ENCODE results near the gene CDH7.

The CDH7 gene

GRCh38 chr18:65750389-65751154 is at the start of gene CDH7:
TSS of gene CDH7 (plus strand) at chr18:65751012. CDS start at chr18:65762843, 11,831 bp downstream.
- no peak for DNase-seq
- Mint-ChIP-seq H3K36me3 (no peaks in the 10 kb centered on the region), H3K4me3 (no peak within 1 kb of the TSS), H3K27ac (no peak within 1 kb of the TSS), H3K4me1 (no peaks in the 10 kb centered on the region), H3K9me3 (no peaks in the 10 kb centered on the region), H3K27me3 (peaks cover 17 to 24% of the 10 kb centered on the region in 2 donors)
- no peak for ATAC-seq (replicated peaks)

GRCh38 chr18:65704046-65704445 is 46.8 kb upstream of the CDH7 start:
- Mint-ChIP-seq H3K27ac (no peak overlapping the region), H3K27me3 (no peaks in the 10 kb centered on the region), H3K4me3 (no peak overlapping the region), H3K4me1 (no peaks in the 10 kb centered on the region), H3K36me3 (no peaks in the 10 kb centered on the region), H3K9me3 (peaks cover 0 to 5% of the 10 kb centered on the region in 2 donors)
- ATAC-seq (replicated peaks) (no peak), DNase-seq (no peak)

GRCh38 chr18:65706646-65707045 is 44.2 kb upstream of the CDH7 start:
- no peak overlapping the region for H3K27ac Mint-ChIP-seq
- ATAC-seq (replicated peaks) (no peak), DNase-seq (no peak)
- H3K4me3 Mint-ChIP-seq = no peak overlapping the region
- no peaks in the 10 kb centered on the region for H3K27me3 Mint-ChIP-seq
- peaks cover 3 to 5% of the 10 kb centered on the region in 2 donors for H3K9me3 Mint-ChIP-seq
- no peaks in the 10 kb centered on the region for H3K36me3 Mint-ChIP-seq
- no peaks in the 10 kb centered on the region for H3K4me1 Mint-ChIP-seq

GRCh38 chr18:65711493-65711892 is 39.3 kb upstream of the CDH7 start:
- ATAC-seq (replicated peaks) (no peak), DNase-seq (no peak)
- Mint-ChIP-seq H3K4me3 (no peak overlapping the region), H3K4me1 (no peaks in the 10 kb centered on the region), H3K27me3 (no peaks in the 10 kb centered on the region), H3K27ac (no peak overlapping the region), H3K36me3 (no peaks in the 10 kb centered on the region), H3K9me3 (peaks cover 3% of the 10 kb centered on the region in 2 donors)

DNA sequence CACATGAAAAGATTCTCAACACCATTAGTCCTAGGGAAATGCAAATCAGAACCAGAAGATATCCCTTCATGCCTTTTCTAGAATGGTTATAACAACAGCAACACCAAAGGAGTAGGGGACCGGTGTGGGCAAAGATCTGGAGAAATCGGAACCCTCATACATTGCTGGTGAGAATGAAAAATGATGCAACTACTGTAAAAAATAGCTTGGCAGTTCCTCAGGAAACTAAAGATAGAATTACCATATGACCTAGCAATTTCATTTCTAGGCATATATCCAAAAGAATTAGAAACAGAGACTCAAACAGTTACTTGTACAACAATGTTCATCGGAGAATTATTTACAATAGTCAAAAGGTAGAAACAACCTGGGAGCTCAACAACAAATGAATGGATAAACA is 29.2 kb upstream of the CDH7 start:
- DNase-seq (no peak), ATAC-seq (replicated peaks) (no peak)
- Mint-ChIP-seq H3K27me3 (no peaks in the 10 kb centered on the region), H3K36me3 (no peaks in the 10 kb centered on the region), H3K9me3 (peaks cover 4 to 6% of the 10 kb centered on the region in 2 donors), H3K4me1 (no peaks in the 10 kb centered on the region), H3K4me3 (no peak overlapping the region), H3K27ac (no peak overlapping the region)

DNA sequence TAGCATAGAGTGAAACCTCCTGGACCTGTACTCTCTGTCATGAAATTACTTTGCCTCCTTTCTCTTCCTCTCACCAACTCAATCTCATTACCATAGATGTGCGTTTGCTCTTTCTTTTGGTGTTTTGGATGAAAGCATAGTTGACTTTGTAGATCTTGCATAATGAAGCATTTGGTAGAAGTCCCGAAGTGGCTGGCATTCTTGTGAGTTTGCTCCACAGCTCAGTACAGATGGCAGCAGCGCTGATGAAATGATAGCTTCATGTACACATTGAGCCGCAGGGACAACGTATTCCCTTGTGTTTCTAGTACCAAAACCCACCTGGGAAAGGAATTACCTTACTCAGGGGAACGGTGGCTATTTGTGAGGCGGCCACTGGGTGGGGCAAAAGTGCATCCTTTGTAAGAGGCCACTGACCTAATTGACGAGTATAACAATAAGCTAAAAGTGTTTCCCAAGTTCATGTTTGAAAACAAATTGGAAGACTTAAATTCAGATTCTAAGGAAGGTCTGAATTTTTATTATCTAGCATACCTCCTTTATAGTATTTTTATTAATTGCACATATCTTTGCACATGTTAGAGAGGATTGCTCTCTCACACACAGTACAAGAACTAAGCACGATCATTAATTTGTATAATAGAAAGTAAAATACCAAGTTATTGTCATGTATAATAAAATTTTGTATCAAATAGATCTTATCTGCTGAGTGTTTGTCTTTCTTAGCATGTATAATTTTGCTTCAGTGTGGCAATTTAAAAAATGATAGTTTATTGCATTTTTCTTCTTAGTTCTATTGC is 25.4 kb upstream of the CDH7 start:
- Mint-ChIP-seq H3K4me1 (no peaks in the 10 kb centered on the region), H3K4me3 (no peak overlapping the region), H3K27me3 (no peaks in the 10 kb centered on the region), H3K27ac (no peak overlapping the region), H3K9me3 (peaks cover 2 to 4% of the 10 kb centered on the region in 2 donors), H3K36me3 (no peaks in the 10 kb centered on the region)
- DNase-seq (no peak), ATAC-seq (replicated peaks) (no peak)

DNA sequence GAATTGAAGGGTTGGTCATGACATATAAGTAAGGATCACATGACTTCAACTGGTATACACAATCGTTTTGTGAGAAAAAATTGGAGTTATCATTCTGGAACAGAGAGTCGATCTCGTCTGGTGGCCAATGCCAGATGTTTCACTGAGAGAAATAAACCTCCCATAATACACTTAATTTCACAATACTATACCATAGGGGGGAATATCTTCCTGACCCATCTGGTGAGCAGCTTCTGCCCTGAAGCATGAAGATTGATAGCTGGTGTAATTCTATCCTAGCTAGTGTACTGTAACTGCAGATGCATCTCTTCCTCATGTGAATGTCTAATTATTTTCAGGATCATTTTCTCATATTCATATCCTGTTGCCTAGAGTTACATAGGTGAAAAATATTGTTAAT is 15.7 kb upstream of the CDH7 start:
- Mint-ChIP-seq H3K27ac (no peak overlapping the region), H3K27me3 (no peaks in the 10 kb centered on the region), H3K36me3 (no peaks in the 10 kb centered on the region), H3K4me1 (no peaks in the 10 kb centered on the region), H3K9me3 (no peaks in the 10 kb centered on the region), H3K4me3 (no peak overlapping the region)
- no peak for DNase-seq
- no peak for ATAC-seq (replicated peaks)

GRCh38 chr18:65737471-65737955 is 13.3 kb upstream of the CDH7 start:
- no peak for DNase-seq
- no peaks in the 10 kb centered on the region for H3K4me1 Mint-ChIP-seq
- no peaks in the 10 kb centered on the region for H3K9me3 Mint-ChIP-seq
- no peaks in the 10 kb centered on the region for H3K27me3 Mint-ChIP-seq
- no peak for ATAC-seq (replicated peaks)
- H3K36me3 Mint-ChIP-seq = no peaks in the 10 kb centered on the region
- H3K27ac Mint-ChIP-seq = no peak overlapping the region
- no peak overlapping the region for H3K4me3 Mint-ChIP-seq

DNA sequence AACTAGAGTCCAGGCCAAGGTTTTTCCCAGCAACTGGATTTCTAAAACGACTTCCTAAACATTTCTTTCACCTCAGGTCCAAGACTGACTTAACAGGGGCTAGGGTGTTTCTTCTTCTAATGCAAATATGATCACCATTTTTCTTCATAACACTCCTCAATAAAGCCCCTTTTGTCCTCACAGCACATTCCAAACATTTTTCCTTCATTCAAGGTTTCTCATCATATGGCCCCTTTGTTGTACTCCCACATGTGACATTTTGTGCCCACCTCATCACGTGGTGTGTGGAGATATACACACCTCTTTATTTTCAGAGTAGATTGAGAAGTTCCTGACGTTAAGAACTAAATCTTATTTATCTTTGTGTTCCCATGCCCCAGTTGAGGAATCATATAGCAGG is 3.9 kb upstream of the CDH7 start:
- H3K4me3 Mint-ChIP-seq = no peak overlapping the region
- no peaks in the 10 kb centered on the region for H3K9me3 Mint-ChIP-seq
- H3K27me3 Mint-ChIP-seq = peaks cover 17 to 24% of the 10 kb centered on the region in 2 donors
- ATAC-seq (replicated peaks) = no peak
- no peak for DNase-seq
- no peaks in the 10 kb centered on the region for H3K4me1 Mint-ChIP-seq
- H3K27ac Mint-ChIP-seq = no peak overlapping the region
- H3K36me3 Mint-ChIP-seq = no peaks in the 10 kb centered on the region

DNA sequence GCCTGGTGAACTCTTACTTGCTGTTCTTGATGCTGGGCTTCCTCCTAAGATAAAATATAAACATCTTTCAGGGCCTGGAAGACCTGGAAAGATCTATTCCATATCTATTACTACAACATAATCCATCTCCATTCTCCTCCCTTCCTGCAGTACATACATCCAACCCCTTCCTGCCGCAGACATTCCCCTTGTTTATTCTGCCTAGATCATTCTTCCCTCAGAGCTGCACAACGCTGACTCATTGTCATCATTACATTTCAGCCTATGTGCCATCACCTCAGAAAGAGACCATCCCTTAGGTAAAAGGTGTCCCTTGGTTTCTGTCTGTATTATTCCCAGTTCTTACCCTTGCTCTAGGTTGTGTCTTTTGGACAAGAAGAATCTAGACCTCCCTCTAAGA is 2.5 kb upstream of the CDH7 start:
- H3K27me3 Mint-ChIP-seq = peaks cover 17 to 24% of the 10 kb centered on the region in 2 donors
- no peak overlapping the region for H3K27ac Mint-ChIP-seq
- DNase-seq = no peak
- no peak overlapping the region for H3K4me3 Mint-ChIP-seq
- no peaks in the 10 kb centered on the region for H3K9me3 Mint-ChIP-seq
- H3K36me3 Mint-ChIP-seq = no peaks in the 10 kb centered on the region
- no peaks in the 10 kb centered on the region for H3K4me1 Mint-ChIP-seq
- ATAC-seq (replicated peaks) = no peak

GRCh38 chr18:65749841-65750240 is 971 bp upstream of the CDH7 start:
- H3K4me3 Mint-ChIP-seq = no peak overlapping the region
- no peaks in the 10 kb centered on the region for H3K36me3 Mint-ChIP-seq
- H3K27ac Mint-ChIP-seq = no peak overlapping the region
- peaks cover 17 to 24% of the 10 kb centered on the region in 2 donors for H3K27me3 Mint-ChIP-seq
- no peaks in the 10 kb centered on the region for H3K9me3 Mint-ChIP-seq
- ATAC-seq (replicated peaks) (no peak), DNase-seq (no peak)
- H3K4me1 Mint-ChIP-seq = no peaks in the 10 kb centered on the region

- Mint-ChIP-seq H3K36me3 (no peaks in the 10 kb centered on the region), H3K27me3 (peaks cover 17 to 24% of the 10 kb centered on the region in 2 donors), H3K9me3 (no peaks in the 10 kb centered on the region), H3K4me3 (no peak overlapping the region), H3K4me1 (no peaks in the 10 kb centered on the region), H3K27ac (no peak overlapping the region)
- ATAC-seq (replicated peaks) (peak in 1 of 2 donors; percentile 14), DNase-seq (no peak)
Observed at GRCh38 chr18:65751155-65752085, 608 bp downstream of the CDH7 start.

- Mint-ChIP-seq H3K4me1 (no peaks in the 10 kb centered on the region), H3K4me3 (no peak overlapping the region), H3K27me3 (peaks cover 17 to 24% of the 10 kb centered on the region in 2 donors), H3K9me3 (no peaks in the 10 kb centered on the region), H3K36me3 (no peaks in the 10 kb centered on the region), H3K27ac (no peak overlapping the region)
- no peak for DNase-seq
- no peak for ATAC-seq (replicated peaks)
Observed at GRCh38 chr18:65752625-65753325, 2.0 kb downstream of the CDH7 start.
